Esophagus squamous epithelium (tissue), 5 donors: Measurements from ENCODE around the gene RAET1G. TPM values are rescaled to one million over a fixed set of nuclear protein-coding genes. Genes with fewer than 3 reads are reported as not detected.
A peak's percentile ranks its signal among the peaks of the same experiment; 100 is the strongest.
"Not testable (repeated sequence)": the region's sequence is repeated elsewhere in the genome, so short reads cannot be mapped to it uniquely, and the experiment has no call there.

Experiments used
- DNase-seq: peaks from one replicate; lab custom pipeline; 2025; lab: John Stamatoyannopoulos, UW
- H3K27ac ChIP-seq, 4 donors: fragments of 200-600 bp; sonication (generic); one replicate each; pipeline ENCODE4 v1.5.1; 2016 to 2019; ENCODE audit warnings: mild to moderate bottlenecking in 1 of 4
- H3K27me3 ChIP-seq, 4 donors: fragments of 200-600 bp; sonication (generic); 1 replicate in 3 of 4; 2 replicates in 1 of 4; pipeline versions ENCODE4 v1.5.1 to v1.6.0; 2017 to 2021; ENCODE audit warnings: antibody characterized with exemption in 1 of 4
- H3K36me3 ChIP-seq, 3 donors: fragments of 200-600 bp; sonication (generic); one replicate each; pipeline ENCODE4 v1.5.1; 2016 to 2019
- H3K4me1 ChIP-seq, 3 donors: fragments of 200-600 bp; sonication (generic); one replicate each; pipeline ENCODE4 v1.5.1; 2017 to 2019
- H3K4me3 ChIP-seq, 4 donors: fragments of 200-600 bp; sonication (generic); 1 replicate in 3 of 4; 2 replicates in 1 of 4; pipeline ENCODE4 v1.5.1; 2016 to 2019; ENCODE audit warnings: mild to moderate bottlenecking in 2 of 4, moderate library complexity in 1 of 4
- H3K9me3 ChIP-seq, 3 donors: fragments of 200-600 bp; sonication (generic); one replicate each; pipeline ENCODE4 v1.5.1; 2016 to 2019
- POLR2A ChIP-seq, 4 donors: fragments of 450-650 bp; IDR thresholded peaks; one replicate each; pipeline ENCODE4 v1.6.1; 2017; ENCODE audit warnings: antibody characterized with exemption in 4 of 4, mild to moderate bottlenecking in 4 of 4, moderate library complexity in 3 of 4
- WGBS, 2 donors: methylation state at CpG; one replicate each; pipeline ENCODE4 v1.1.5; 2018; 5-methylcytosine and 5-hydroxymethylcytosine counted together
- intact Hi-C: fragments of 100-400 bp; cut with DNase I; formaldehyde crosslinking; loops from one replicate; pipeline ENCODE4 v1.15.0; 2022
- total RNA-seq, 4 donors: library from RNA; depleted of rRNA; stranded (reverse); fragments of >200 nt; gene quantifications; one replicate each; pipeline ENCODE4 v1.1.0, GENCODE V29; 2016
- TF ChIP-seq, protein P1 (sequence below), 6 experiments: fragments of 450-650 bp in 4 of 6; fragments of 200-600 bp in 2 of 6; sonication (generic) in 2 of 6; IDR thresholded peaks; one replicate each; pipeline ENCODE4 v1.5.1; 2016 to 2019; ENCODE audit warnings: antibody characterized with exemption in 6 of 6, mild to moderate bottlenecking in 4 of 6, moderate library complexity in 4 of 6
- donor health status: DM: yes; HTN: yes; CAD: no.

The RAET1G gene, protein sequence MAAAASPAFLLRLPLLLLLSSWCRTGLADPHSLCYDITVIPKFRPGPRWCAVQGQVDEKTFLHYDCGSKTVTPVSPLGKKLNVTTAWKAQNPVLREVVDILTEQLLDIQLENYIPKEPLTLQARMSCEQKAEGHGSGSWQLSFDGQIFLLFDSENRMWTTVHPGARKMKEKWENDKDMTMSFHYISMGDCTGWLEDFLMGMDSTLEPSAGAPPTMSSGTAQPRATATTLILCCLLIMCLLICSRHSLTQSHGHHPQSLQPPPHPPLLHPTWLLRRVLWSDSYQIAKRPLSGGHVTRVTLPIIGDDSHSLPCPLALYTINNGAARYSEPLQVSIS
- 10 to 100 TPM in 3 of 4 donors, 1 to 10 TPM in 1; 9.0 to 26.8 (median 13.5) TPM for total RNA-seq

DNA sequence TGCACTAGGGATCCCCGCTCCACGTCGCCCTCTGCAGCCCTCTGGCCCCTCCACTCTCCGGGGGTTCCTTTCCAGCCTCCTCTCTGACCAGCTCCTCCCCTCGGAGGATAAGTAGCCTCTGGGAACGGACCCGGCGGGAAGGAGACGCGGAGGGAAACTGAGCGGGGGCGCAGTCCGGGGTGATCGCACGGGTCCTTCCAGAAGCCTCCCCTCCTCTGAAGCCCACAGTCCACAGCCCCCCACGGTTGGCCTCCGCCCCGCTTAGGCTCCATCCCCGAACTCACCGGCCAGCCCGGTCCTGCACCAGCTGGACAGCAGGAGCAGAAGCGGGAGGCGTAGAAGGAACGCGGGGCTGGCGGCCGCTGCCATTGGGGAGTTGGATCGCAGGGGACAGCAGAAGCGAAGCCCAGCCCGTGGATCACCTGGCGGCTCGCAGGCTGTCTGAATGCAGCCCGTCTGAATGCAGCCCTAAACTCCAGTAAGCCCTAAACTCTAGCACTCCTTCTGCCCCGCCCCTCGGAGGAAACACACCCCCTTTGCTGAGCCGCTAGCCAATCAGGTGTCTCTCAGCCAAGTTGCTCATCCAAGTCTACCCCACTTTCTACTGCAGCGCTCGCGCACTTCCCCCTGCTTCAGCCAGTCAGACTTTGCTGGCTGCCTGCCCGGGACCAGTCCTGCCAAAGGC is at the start of gene RAET1G:
TSS of gene RAET1G (minus strand) at position 480 of the 685 bp plus-strand sequence. CDS start at position 369, 111 bp downstream.
- Histone ChIP-seq H3K27ac (peak within 1 kb of the TSS in 3 of 4 donors; percentile 71 to 78 (median 75)), H3K4me3 (peak within 1 kb of the TSS; percentile 46 to 71 (median 60)), H3K4me1 (peaks cover 16 to 52% (median 30%) of the 10 kb centered on the region in 3 donors), H3K36me3 (peaks cover 0 to 11% (median 0%) of the 10 kb centered on the region in 3 donors), H3K9me3 (no peaks in the 10 kb centered on the region), H3K27me3 (peaks cover 0 to 21% (median 0%) of the 10 kb centered on the region in 4 donors)
- peak; percentile 50 for DNase-seq
- WGBS, 2 donors: 0 to 3% methylated on average over 5 to 19 of the region's 40 CpGs
- TF ChIP-seq, protein P1, sequence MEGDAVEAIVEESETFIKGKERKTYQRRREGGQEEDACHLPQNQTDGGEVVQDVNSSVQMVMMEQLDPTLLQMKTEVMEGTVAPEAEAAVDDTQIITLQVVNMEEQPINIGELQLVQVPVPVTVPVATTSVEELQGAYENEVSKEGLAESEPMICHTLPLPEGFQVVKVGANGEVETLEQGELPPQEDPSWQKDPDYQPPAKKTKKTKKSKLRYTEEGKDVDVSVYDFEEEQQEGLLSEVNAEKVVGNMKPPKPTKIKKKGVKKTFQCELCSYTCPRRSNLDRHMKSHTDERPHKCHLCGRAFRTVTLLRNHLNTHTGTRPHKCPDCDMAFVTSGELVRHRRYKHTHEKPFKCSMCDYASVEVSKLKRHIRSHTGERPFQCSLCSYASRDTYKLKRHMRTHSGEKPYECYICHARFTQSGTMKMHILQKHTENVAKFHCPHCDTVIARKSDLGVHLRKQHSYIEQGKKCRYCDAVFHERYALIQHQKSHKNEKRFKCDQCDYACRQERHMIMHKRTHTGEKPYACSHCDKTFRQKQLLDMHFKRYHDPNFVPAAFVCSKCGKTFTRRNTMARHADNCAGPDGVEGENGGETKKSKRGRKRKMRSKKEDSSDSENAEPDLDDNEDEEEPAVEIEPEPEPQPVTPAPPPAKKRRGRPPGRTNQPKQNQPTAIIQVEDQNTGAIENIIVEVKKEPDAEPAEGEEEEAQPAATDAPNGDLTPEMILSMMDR (IDR thresholded peaks at IDR 0.05): peak in 1 of 6 experiments; percentile 3
- TF ChIP-seq POLR2A (IDR thresholded peaks at IDR 0.05): peak in 2 of 4 donors; percentile 61 to 75
- intact Hi-C loops: loop anchor here (5.0 kb wide), 1 partner anchor 85 kb away; no protein-coding TSS in a partner anchor

DNA sequence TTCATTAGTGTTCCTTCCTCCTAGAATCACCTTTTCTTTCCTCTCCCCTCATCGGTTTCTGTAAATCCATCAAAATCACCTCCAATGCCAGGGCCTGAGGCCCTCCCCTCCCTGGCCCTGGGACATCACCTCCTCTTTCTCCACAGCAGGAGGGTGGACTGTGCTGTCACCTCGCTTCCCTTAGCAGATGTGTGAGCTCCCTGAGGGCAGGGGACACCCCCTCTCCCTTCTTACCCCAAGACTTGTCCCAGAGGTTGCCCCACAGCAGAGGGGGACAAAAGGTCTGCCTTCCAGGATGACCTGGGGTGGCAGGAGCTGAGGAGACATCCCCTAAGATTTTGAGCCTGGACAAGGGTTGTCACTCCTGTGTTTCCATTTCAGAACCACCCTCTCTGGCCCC is 46.7 kb upstream of the RAET1G start:
- TF ChIP-seq POLR2A (IDR thresholded peaks at IDR 0.05): no peak
- TF ChIP-seq, protein P1 (IDR thresholded peaks at IDR 0.05): no peak
- no peak for DNase-seq
- H3K9me3 ChIP-seq: no peaks in the 10 kb centered on the region
- H3K27ac ChIP-seq: no peak overlapping the region
- H3K4me1 ChIP-seq: peaks cover 6 to 9% (median 8%) of the 10 kb centered on the region in 3 donors
- WGBS, 2 donors: 59 to 100% methylated on average over 1 to 2 of the region's 2 CpGs
- no peak overlapping the region for H3K4me3 ChIP-seq
- intact Hi-C loops: no loop called here
- no peaks in the 10 kb centered on the region for H3K36me3 ChIP-seq
- H3K27me3 ChIP-seq: peaks cover 3 to 100% (median 12%) of the 10 kb centered on the region in 4 donors

DNA sequence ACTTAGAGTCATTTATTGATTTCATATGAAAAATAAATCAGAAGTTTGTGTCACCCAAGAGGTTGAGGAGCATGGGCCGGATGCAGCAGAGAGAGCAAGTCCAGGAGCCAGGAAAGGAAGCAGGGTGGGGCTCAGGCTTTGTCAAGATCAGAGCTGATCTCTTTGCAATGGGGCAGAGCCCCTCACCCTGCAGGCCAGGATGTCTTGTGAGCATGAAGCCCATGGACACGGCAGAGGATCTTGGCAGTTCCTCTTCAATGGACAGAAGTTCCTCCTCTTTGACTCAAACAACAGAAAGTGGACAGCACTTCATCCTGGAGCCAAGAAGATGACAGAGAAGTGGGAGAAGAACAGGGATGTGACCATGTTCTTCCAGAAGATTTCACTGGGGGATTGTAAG is 46.0 kb upstream of the RAET1G start:
- intact Hi-C loops, DNase-seq, H3K27ac ChIP-seq, H3K4me3 ChIP-seq, H3K36me3 ChIP-seq, H3K9me3 ChIP-seq: not testable (repeated sequence)
- Histone ChIP-seq H3K27me3 (peaks cover 10 to 100% (median 18%) of the 10 kb centered on the region in 4 donors), H3K4me1 (peaks cover 13 to 16% (median 15%) of the 10 kb centered on the region in 3 donors)
- 82 to 83% methylated on average over 2 of the region's 2 CpGs for WGBS, 2 donors

DNA sequence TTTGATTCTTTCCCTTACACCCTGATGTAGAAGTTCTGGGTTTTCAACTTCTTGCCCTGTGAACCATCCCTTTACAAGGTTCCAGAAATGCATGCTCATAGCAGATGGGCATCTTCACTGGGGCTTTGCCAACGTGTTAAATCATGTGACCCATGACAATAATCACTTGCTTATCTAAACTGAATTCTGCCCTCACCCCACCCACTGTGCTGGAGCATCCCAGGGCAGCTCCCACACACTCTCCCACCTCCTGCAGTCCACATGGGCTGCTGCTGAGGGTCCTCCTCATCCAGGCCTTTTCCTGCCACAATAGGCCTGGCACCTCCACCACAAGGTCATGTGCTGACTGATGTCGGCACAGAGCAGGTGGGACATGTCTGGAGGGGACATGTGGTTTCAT is 45.1 kb upstream of the RAET1G start:
- intact Hi-C loops, H3K27ac ChIP-seq, DNase-seq, H3K36me3 ChIP-seq, H3K9me3 ChIP-seq, H3K4me3 ChIP-seq: not testable (repeated sequence)
- Histone ChIP-seq H3K4me1 (peaks cover 19 to 25% (median 23%) of the 10 kb centered on the region in 3 donors), H3K27me3 (peaks cover 10 to 100% (median 17%) of the 10 kb centered on the region in 4 donors)
- 20 to 64% methylated on average over 1 to 2 of the region's 2 CpGs for WGBS, 2 donors

DNA sequence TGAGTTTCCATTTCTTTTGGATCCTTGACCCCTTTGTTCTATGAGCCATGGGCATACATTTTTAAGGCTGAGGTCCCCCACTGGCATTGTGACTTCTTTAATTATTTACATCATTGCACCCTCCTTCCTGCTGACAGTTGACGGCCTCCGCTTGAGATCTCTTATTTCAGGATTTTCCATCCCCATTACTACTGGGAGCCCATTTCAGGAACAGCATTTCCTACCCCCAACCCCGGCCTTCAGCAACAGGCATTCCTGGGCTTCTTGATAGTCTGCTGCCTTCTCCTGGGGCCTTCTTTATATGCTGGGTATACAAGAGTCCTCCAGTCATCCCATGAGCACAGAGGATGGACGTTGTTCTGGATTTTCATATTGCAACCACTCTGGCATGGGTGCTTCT is 44.7 kb upstream of the RAET1G start:
- no peak for DNase-seq
- TF ChIP-seq, protein P1 (IDR thresholded peaks at IDR 0.05): no peak
- TF ChIP-seq POLR2A (IDR thresholded peaks at IDR 0.05): no peak
- intact Hi-C loops: no loop called here
- Histone ChIP-seq H3K36me3 (no peaks in the 10 kb centered on the region), H3K9me3 (no peaks in the 10 kb centered on the region), H3K27me3 (peaks cover 10 to 100% (median 18%) of the 10 kb centered on the region in 4 donors), H3K4me1 (peaks cover 22 to 28% (median 24%) of the 10 kb centered on the region in 3 donors), H3K27ac (no peak overlapping the region), H3K4me3 (no peak overlapping the region)
- 74 to 88% methylated on average over 4 of the region's 4 CpGs for WGBS, 2 donors

DNA sequence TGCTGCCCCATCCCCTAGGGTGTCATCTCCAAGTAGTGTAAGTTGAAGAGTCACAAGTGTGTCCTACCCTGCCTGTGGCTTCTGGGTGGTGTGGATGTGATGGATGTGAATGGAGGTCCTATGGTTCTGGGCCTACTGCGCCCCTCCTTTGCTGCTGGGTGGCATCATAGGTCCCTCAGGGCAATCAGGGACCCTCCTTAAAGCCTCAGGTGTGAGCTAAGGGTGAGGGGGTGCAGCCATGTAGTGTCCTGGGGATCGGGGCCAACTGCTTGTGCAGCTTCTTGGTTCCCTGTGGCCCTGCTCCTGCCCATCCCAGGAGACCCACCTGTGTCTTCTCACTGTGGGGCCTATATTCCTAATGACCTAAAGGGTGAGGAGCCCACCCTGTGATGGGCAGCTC is 43.4 kb upstream of the RAET1G start:
- H3K4me3 ChIP-seq, H3K36me3 ChIP-seq, H3K27ac ChIP-seq, H3K9me3 ChIP-seq, intact Hi-C loops, DNase-seq: not testable (repeated sequence)
- WGBS, 2 donors: no CpG with 5 or more reads among the region's 2 CpGs
- Histone ChIP-seq H3K27me3 (peaks cover 10 to 100% (median 18%) of the 10 kb centered on the region in 4 donors), H3K4me1 (peaks cover 22 to 28% (median 24%) of the 10 kb centered on the region in 3 donors)
